Chondrocyte (in vitro differentiated cells): ENCODE measurements around the gene MAP2K2. TPM values are rescaled to one million over a fixed set of nuclear protein-coding genes. Genes with fewer than 3 reads are reported as not detected.

ENCODE experiments used
- DNase-seq: peaks from one replicate; pipeline ENCODE4 v3.0.0; 2021; ENCODE audit warnings: mixed read lengths, low spot score
- H3K27ac Mint-ChIP-seq: one replicate; pipeline ENCODE4 v1.8.0; 2021; ENCODE audit warnings: mild to moderate bottlenecking, moderate library complexity, mixed read lengths; ENCODE audit not compliant: unreplicated experiment
- H3K27me3 Mint-ChIP-seq: 2 replicates; pipeline ENCODE4 v1.8.0; 2021; ENCODE audit warnings: low read depth, mixed read lengths
- H3K36me3 Mint-ChIP-seq: 2 replicates; pipeline ENCODE4 v1.8.0; 2021; ENCODE audit warnings: low read depth, mixed read lengths
- H3K4me1 Mint-ChIP-seq: 2 replicates; pipeline ENCODE4 v1.8.0; 2021; ENCODE audit warnings: low read depth, mild to moderate bottlenecking, mixed read lengths
- H3K4me3 Mint-ChIP-seq: one replicate; pipeline ENCODE4 v1.8.0; 2021; ENCODE audit warnings: mild to moderate bottlenecking, moderate library complexity, mixed read lengths; ENCODE audit not compliant: unreplicated experiment
- H3K9me3 Mint-ChIP-seq: 2 replicates; pipeline ENCODE4 v1.8.0; 2021; ENCODE audit warnings: low read depth, mixed read lengths
- total RNA-seq: library from RNA; stranded (reverse); gene quantifications from 3 replicates; pipeline ENCODE4 v1.2.1, GENCODE V29; 2021
- TF ChIP-seq, protein P1 (sequence below): fragments of 200-600 bp; sonication (generic); IDR thresholded peaks from 2 replicates; pipeline ENCODE4 v1.5.0; 2021; ENCODE audit warnings: antibody characterized with exemption, mild to moderate bottlenecking, moderate library complexity

The MAP2K2 gene
- total RNA-seq, 1 donor from 2014 or later = 158 TPM

DNA sequence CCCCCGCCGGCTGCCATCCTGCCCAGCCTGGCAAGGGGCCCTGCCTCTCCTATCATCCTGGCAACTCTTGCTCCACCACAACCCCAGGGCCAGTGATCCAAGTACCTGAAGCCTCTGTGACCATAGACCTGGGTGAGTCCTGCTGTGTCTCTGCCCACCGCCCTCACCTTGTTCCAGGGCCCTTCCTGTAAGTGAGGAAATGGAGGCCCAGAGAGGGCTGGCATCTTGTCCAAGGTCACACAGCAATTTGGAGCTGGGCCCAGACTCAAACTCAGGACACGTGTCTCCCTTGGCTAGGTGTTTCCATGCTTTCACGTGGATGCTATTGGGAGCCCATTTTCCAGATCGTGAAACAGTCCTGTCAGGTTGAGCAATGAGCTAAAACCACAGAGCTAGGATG, 33.2 kb upstream of the MAP2K2 start:
- no peaks in the 10 kb centered on the region for H3K9me3 Mint-ChIP-seq
- peaks cover 21% of the 10 kb centered on the region for H3K27me3 Mint-ChIP-seq
- no peaks in the 10 kb centered on the region for H3K4me1 Mint-ChIP-seq
- TF ChIP-seq, protein P1, sequence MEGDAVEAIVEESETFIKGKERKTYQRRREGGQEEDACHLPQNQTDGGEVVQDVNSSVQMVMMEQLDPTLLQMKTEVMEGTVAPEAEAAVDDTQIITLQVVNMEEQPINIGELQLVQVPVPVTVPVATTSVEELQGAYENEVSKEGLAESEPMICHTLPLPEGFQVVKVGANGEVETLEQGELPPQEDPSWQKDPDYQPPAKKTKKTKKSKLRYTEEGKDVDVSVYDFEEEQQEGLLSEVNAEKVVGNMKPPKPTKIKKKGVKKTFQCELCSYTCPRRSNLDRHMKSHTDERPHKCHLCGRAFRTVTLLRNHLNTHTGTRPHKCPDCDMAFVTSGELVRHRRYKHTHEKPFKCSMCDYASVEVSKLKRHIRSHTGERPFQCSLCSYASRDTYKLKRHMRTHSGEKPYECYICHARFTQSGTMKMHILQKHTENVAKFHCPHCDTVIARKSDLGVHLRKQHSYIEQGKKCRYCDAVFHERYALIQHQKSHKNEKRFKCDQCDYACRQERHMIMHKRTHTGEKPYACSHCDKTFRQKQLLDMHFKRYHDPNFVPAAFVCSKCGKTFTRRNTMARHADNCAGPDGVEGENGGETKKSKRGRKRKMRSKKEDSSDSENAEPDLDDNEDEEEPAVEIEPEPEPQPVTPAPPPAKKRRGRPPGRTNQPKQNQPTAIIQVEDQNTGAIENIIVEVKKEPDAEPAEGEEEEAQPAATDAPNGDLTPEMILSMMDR = no peak
- DNase-seq = no peak
- H3K36me3 Mint-ChIP-seq = no peaks in the 10 kb centered on the region
- no peak overlapping the region for H3K4me3 Mint-ChIP-seq
- H3K27ac Mint-ChIP-seq = no peak overlapping the region

DNA sequence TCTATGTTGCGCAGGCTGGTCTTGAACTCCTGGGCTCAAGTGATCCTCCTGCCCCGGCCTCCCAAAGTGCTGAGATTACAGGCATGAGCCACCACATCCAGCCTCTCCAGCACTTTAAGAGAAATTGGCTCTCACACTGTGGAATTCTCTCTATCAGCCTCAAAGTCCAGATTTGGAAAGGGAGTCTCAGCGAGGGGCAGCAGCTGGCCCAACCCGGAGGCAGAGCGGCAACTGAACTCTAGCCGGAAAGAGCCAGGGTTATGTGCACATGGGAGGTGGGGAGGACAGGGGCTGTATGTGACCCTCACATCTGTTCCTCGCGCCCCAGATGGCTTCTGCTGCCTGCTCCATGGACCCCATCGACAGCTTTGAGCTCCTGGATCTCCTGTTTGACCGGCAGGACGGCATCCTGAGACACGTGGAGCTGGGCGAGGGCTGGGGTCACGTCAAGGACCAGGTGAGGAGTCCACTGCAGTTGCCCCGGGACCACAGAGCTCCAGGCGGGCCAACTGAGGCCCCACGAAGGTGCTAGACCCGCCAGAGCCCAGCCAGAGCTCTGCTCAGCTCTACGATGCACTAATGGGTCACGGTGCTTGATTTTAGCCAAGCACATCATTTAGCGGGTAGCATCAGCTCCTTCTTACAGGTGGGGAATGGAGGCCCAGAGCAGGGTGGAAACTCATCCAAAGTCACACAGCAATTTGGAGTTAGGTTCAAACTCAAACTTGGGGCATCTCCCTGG, 30.8 kb upstream of the MAP2K2 start:
- TF ChIP-seq, protein P1 = no peak
- peaks cover under 1% of the 10 kb centered on the region for H3K4me1 Mint-ChIP-seq
- H3K27me3 Mint-ChIP-seq = peaks cover 26% of the 10 kb centered on the region
- H3K4me3 Mint-ChIP-seq = no peak overlapping the region
- H3K9me3 Mint-ChIP-seq = no peaks in the 10 kb centered on the region
- no peaks in the 10 kb centered on the region for H3K36me3 Mint-ChIP-seq
- no peak for DNase-seq
- no peak overlapping the region for H3K27ac Mint-ChIP-seq

DNA sequence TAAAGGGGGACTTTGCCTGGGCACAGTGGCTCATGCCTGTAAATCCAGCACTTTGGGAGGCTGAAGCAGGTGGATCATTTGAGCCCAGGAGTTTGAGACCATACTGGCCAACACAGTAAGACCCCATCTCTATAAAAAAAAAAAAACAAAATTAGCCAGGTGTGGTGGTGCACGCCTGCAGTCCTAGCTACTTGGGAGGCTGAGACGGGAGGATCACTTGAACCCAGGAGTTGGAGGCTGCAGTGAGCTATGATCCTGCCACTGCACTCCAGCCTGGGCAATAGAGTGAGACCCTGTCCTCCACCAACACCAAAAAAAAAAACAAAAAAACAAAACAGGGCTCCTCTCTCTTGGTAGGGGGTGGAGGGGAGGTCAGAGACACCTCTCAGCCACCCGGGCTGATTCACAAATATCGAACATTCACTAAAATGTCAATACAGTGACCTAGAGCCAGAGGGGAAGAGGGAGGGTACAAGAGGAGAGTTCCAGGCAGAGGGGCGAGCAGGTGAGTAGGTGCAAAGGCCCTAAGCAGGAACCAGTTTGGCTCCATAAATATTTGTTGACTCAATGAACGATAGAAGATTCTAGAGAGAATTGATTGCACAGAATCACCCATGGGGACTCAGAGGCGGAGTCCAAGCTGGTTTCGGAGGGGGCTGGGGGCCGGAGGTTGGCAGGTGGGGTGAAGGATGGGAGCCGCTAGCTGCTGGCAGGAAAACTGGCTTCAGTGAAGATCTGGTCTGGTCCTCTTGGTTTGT, 28.5 kb upstream of the MAP2K2 start:
- H3K36me3 Mint-ChIP-seq = no peaks in the 10 kb centered on the region

DNA sequence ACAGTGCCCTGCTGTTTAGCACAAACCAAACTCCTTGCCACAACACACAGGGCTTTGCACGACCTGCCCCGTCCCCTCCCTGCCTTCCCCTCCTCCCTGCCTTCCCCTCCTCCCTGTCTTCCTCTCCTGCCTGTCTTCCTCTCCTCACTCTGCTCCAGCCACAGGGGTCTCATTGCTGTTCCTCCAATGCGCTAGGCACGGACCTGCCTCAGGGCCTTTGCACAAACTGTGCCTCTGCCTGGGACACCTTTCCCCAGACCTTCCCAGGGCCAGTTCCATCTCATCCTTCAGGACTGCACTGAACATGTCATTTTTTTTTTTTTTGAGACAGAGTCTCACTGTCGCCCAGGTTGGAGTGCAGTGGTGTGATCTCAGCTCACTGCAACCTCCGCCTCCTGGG, 27.7 kb upstream of the MAP2K2 start:
- no peak overlapping the region for H3K27ac Mint-ChIP-seq
- no peaks in the 10 kb centered on the region for H3K9me3 Mint-ChIP-seq
- DNase-seq = no peak
- H3K4me1 Mint-ChIP-seq = peaks cover 5% of the 10 kb centered on the region
- no peaks in the 10 kb centered on the region for H3K36me3 Mint-ChIP-seq
- peaks cover 31% of the 10 kb centered on the region for H3K27me3 Mint-ChIP-seq
- no peak overlapping the region for H3K4me3 Mint-ChIP-seq
- TF ChIP-seq, protein P1 = no peak

More for the DNA sequence above, 28.5 kb upstream of the MAP2K2 start:
- H3K4me1 Mint-ChIP-seq = peaks cover 5% of the 10 kb centered on the region
- TF ChIP-seq, protein P1 = no peak
- DNase-seq = no peak
- H3K9me3 Mint-ChIP-seq = no peaks in the 10 kb centered on the region
- no peak overlapping the region for H3K4me3 Mint-ChIP-seq
- H3K27me3 Mint-ChIP-seq = peaks cover 31% of the 10 kb centered on the region
- no peak overlapping the region for H3K27ac Mint-ChIP-seq

GRCh38 chr19:4149518-4150288, 25.8 kb upstream of the MAP2K2 start:
- Mint-ChIP-seq H3K9me3 (no peaks in the 10 kb centered on the region), H3K27ac (no peak overlapping the region), H3K4me1 (peaks cover 10% of the 10 kb centered on the region), H3K27me3 (peaks cover 24% of the 10 kb centered on the region), H3K4me3 (no peak overlapping the region), H3K36me3 (no peaks in the 10 kb centered on the region)
- DNase-seq = no peak
- TF ChIP-seq, protein P1 = no peak
